HG03280 (cell line): ENCODE results near the gene AHCYL1.

Experiments
- ATAC-seq: cut with Tn5 transposase; IDR thresholded peaks from one replicate; pipeline ENCODE4 v1.9.1; 2021; ENCODE audit warnings: mild to moderate bottlenecking, moderate library complexity; ENCODE audit not compliant: unreplicated experiment

AHCYL1 gene

DNA sequence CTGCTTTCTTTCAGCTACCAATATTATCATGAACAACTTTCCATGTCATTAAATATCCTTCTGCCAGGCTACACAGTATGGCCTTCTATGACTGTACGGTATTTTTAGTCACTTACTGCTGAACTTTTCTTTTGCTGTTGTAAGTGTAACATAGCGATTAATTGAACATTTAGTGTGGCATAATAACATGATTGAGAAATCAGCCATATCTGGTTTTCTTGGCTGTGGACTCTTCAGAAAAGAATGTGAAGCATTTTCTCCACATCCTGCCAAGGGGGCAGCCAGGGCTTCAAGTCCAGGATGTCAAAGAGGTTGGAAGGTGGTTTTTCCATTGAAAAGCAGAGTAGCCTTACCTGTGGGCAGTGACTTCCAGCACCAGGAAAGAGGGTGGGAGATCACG is 8.8 kb upstream of the AHCYL1 start:
- no peak for ATAC-seq

DNA sequence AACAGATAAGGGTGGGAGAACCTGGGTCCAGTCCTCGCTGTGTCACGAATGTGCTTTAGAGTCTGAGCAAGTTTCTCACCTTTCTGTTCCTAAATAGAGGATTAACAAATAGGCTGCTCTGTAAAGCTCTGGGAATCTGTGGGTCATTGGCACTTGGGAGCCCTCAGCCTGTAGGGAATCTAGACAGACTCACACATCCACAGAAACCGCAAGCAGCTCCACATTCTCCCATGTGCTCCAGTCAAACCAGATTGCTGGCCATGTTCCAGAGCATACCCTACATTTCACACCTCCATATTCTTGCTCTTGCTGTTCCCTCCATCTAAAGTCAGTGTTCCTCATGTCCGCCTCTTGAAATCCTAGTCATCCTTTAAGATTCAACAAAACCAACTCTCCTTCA is 7.8 kb upstream of the AHCYL1 start:
- no peak for ATAC-seq

DNA sequence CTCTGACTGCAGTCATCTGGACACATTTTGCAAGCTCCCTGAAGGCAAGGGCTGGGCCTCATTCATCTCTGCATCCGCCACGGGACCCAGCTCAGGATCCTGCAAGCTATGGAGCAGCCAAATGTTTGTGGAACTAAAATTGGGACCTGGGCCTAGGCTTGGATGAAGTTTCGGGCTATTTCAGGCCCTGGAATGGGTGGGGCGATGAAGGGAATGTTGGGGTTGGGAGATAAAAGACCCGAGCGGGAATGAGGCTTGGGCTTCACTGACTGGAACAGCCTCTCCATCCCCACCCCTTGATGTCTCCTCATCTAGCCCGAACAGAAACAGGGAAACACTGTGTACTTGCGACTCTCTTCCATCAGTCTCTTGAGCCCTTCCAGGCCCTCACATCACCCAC is 7.3 kb upstream of the AHCYL1 start:
- no peak for ATAC-seq

DNA sequence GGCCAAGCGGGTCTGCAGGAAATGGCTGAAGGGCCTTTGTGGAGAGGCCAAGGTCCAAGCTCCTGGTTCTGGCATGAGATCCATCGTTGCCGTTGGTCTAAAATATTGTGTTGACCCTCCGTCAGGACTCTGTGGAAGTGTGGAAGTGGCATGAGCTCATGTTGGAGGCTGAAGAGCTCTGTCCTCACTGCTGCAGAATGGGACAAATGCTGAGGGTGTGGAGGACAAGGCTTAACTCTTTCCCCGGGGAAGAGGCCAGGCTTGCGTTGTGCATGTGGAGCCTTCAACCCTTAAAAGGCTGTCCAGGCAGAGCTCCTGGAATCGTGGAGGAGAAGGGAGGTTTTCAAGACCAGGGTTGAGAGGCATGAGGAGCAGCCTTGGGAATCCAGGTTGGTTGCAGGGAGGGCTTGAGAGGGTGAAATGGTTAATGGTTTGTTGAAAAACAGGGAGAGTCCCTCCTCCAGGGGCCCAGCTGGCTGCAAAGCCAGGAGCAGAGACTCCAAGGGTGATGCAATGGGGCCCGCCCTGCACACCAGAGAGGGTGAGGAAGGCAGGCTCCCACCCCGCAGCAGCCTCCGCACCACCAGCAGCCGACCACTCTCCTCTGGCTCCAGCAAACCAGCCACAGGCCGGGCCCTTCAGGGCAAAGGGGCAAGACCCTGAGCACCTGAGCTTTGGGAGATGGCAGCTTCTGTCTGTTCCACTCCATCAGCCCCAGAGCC is 6.7 kb upstream of the AHCYL1 start:
- ATAC-seq, result no peak

DNA sequence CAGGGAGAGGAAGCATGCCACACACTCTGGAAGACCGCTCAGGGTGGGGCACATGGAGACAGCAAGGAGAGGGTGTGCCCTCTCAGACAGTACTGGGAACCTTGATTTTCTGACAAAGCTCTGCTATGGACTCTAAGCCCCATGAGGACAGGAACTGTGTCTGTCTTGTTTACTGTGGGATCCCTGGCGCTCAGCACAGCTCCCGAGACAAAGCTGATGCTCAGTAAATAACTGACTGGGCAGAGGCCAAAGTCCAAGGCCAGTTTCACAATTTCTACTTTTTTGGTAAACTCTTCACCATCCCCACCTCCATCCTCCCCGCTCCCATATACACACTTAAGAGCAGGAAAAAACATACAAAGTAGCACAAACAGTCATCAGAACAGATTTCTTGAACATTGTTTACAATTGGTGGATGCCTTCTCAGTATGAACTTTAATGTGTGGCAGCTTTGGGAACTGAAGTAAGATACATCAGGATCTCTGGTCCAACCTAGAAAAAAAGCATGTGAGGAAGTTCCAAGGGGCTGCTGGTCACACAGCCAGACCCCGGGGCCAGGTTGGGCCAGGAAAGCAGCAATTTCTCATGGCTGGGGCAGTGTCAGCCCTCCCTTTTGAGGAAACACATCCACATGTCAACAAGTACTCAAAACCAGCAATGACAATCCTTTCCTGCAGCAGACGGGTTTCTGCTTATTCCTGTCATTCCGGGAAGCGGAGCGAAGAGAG is 5.6 kb upstream of the AHCYL1 start:
- no peak for ATAC-seq

DNA sequence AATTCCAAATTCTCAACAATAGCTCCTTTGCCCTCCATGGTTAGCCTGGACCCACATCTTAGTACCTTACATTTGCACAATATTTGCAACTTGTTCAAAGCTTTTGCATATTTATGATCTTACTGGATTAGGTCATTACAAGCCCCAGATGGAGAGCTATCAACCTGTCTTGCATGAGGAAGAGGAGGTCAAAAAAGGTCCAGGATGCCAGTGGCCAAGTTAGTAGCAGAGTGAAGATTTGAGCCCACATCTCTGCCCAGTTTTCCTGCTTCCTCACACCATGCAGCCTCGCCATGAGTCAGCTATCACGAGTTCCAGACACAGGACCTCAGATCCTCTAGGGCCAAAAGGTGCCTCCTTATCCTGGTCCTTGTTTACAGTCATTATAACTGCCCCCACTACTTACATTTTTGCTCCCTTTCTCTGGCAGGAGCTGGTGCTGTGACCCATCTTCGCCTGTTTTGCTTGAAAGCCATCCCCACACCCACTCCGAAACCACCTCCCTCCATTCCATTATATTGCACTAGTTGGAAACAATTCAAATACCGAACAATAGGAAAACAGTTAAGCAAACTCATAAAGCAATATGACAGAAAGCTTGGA is 5.0 kb upstream of the AHCYL1 start:
- no peak for ATAC-seq

DNA sequence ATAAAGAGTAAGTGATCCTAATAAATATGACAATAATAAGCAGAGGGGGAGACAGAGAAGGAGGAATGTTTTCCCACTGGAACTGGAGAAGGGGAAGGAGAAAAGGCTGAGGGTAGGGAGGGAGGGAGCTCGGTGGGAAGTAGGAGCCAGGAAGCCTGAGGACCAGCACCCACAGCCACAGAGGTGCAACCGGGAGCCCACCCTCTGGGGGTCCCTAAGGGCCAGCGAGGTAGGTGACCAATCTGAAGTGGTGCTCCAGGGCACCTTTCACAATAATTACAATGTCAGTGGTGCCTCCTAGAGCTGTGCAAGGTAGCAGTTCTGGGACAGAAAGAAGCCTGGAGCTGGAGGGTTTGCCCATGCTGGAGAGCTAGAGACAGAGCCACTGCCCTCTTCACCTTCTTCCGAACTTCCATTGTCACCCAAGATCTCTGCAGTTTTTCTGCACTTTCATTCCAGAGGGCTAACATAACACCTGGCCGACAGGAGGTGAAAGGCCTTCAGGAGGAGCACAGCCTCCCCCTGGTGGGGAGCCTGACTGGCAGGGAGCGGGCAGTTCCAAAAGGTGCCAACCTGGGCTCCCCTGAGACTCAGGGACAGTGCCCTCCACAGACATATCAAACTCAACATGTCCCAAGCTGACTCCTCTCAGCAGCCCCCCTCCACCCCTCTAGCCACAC is 4.1 kb upstream of the AHCYL1 start:
- ATAC-seq, result no peak

DNA sequence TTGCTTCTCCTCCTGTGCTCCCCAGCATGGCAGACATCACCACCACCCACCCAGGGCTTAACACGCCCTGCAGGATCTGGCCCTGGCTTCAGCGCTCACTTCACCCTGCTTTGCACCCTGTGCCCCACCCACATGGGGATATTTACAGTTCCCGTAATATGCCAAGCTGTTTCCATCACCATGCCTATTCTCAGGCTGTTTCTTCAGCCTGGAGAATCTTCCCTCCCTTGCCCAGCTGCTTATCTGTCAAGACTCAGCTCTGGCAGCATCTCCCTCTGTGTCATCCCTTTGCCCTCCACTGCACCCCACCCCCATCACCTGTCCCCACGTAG is 3.6 kb upstream of the AHCYL1 start:
- ATAC-seq, result no peak

DNA sequence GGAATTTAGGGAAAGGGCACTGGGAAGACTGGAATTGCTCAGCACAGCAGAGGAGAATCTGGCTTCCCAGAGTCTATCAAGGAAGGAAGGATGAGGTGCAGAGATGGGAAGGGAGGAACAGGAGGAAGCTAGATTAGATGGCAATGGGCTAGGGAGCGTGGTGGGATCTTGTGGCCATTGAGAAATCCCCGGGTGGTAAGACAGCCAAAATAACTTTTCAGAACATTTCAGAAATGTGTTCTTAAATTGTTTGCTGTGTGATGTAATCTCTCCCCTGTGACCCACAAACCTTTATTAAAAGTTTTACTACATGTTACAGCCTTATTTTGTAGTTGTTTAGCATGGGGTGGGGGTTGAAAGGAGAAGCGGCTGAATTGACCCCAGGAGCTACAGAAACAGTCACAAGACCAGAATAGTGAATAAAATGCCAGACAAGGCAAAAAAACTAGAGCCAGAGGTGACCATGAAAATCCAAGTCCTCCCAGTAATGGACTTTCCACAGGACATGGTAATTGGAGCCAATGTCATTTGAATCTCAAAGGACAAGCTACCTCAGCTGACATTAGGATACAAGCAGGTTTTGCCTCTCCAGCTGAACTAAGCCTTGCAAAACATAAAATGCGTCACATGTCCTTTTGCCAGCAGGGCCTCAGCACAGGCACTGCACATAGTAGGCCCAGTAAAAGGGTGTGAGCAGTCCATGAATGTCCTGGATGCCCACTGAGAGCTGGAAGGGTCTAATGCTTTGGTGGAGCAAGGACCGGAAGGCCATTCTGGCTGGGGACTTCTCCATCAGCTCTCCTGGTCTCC is 980 bp upstream of the AHCYL1 start:
- no peak for ATAC-seq

DNA sequence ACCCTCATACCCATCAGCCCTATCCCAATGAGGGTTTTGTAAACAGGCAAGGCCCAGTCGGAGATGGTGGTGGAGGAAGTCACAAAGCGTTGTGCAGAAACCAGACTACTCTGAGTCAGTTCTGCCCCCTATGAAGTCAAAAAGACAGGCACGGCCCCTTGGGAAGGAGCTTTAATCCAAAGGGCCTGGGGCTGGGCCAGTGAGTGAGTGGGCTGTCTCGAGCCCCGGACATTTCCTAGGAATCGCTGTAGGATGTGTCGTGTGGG is 442 bp upstream of the AHCYL1 start:
- ATAC-seq, result no peak

DNA sequence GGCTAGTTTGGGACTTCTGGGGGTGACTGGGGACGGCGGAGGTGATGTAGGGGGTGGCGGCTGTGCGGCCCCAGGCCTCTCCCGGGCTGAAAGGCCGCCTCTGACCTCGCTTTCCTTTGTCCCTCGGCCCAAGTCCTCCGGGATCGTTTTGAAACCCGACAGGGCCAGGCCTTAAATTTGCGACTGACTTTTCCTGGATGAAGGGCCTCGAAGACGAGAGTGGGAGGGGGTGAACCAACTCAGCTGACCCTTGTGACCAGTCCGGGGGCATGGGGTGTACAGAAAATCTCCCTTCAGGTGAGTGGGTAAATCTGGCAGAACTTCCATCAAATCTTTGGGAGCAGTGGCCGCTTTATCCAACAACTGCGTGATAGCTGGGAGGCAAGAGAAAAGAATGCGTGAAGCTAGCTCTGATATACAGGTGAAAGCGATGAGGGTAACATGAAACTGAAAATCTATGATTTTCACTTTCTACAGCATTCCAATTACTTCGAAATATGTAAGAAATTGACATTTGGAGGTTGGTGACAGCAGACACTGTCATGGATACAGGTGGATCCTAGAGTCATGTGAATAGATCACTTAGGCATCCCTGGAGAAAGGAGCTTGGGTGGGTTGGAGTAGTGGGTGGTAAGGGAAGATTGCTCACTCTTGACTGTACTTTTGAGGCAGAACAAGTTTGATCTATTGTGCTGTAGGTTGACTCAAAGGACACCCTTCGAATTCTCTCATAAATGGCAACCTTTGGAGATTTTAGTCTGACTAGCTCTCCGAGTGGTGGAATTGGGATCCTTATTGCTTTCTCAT is 885 bp downstream of the AHCYL1 start:
- ATAC-seq, result no peak

DNA sequence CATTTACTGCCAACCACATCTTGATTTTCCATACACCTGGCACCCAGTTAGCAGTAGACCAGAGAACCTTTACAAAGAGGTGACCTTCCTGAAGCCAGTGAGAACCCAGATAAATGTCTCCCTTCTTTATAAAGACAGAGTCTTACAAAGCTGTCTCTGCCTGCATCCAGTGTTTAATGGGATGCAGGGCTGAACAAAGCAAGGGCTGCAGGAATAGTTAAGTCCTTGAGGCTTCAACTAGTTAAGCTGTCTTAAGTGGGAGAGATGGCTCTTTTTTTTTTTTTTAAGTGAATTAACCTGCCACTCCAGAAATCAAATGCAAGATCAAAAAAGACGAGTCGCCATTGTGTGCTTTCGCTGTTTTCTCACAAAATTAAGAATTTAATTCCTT is 1.5 kb downstream of the AHCYL1 start:
- no peak for ATAC-seq

DNA sequence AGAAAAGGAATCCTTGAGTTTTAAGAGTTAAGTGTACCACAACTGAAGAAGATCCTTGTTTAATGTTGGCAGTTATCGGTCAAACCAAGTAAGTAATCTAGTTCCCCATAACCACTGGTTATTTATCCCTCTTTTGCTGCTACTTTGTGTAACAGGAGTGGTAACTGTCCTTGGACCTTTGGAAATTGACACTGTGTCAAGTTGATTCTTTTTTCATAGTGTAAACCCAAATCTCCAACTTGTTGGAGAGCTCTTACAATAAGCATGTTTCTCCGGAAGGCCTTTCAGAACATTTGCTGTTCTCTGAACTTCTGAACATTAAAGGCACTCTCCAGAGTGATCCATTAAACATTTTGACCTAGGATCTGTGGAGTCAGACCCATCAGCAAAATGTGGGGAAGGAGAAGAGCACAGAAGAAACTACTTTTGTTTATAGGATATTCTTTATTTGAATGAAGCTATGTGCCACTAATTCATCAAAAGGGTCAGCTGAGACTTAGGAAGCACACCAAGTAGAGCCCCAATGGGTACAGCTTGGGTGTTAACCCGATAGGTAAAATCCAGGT is 3.9 kb downstream of the AHCYL1 start:
- no peak for ATAC-seq

DNA sequence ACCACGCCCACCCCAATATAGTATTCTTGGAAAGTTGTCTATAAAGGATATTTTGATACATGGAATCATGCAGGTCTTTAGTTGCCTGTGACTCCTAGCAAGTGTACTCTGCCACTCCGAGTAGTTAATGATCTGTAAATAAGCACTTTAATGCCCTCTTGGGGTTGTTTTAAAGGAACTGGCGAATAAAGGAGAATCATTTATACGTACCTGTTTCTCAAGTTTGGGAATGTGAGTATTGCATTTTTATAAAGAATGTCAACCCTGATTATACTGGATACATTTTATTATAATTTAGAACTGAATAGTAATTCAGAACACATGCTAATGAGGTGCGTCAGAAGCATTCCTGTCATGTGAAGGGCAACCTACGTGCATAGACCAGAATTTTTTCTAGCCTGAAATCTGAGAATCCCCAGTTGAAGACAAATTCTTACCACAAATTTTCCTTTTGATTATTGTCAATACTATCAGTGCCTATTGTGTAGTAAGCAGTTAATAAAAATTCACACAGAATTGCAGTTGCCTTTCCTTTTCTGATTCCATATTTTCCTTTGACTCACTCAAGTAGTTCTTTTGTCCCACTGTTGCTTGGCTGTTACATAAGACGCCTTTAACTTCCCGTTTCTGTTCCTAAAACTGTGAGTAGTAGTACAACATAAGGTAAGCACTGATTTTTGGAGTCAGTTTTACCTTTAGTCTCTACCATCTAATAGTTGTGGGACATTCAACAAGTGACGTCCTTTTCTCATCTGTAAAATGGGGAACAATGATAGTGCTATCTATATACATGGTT is 5.1 kb downstream of the AHCYL1 start:
- no peak for ATAC-seq

DNA sequence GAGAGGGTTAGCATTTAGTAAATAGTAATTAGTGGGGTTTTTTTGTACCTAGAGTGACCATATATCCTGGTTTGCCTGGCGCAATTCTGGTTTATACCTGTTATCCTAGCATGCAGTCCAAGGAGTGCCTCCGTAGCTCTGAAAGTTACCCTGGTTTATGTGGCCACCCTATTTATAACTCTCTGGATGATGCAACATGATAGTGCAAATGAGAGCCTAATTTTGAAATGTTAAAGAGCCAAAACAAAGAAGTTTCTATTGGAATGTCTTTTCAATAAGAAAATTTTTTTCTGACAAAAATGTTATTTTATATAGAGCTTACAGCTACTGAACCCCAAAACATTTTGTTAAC is 5.7 kb downstream of the AHCYL1 start:
- no peak for ATAC-seq

DNA sequence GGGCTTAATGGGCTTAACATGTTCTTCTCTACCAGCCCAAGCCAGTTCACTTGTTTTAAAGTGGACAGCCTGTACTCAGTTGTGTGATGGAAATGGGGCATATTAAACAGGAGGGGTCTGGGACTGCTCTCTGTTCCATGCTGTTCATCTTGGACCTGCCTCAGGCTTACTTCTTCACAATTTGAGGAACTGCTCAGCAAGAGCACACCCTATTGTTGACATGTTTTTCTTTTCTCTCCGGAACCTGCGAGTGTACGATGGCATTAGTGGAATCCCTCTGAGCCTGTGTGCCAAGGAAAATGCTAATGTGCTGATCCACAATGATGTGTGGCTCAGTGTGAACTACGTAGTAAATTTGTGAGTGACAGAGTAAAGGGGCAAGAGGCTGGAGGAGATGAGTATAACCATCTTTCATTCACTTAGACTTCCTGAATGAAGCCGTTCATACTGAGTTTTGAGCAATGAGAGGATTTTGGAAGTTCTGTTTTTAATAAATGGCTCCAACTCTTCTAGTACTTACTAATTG is 6.9 kb downstream of the AHCYL1 start:
- no peak for ATAC-seq

DNA sequence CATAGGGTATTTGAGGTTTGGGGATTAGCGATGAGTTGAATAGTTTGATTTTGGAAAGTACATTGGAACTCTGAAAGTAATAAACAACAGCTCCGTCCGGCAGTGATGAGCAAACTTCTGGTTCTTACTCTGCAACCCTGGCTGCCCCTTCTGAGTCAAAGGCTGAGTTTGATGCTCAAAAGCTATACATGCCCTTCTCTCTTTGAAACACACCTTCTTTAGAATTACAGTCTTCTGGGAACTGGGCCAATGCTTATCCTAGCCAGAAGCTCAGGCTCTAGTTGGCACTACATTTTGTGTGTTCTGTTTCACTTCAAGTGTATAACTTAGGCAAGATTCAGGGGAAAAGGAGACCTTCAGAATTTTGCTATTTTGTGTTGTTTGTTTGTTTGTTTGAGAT is 9.3 kb downstream of the AHCYL1 start:
- ATAC-seq, result no peak

DNA sequence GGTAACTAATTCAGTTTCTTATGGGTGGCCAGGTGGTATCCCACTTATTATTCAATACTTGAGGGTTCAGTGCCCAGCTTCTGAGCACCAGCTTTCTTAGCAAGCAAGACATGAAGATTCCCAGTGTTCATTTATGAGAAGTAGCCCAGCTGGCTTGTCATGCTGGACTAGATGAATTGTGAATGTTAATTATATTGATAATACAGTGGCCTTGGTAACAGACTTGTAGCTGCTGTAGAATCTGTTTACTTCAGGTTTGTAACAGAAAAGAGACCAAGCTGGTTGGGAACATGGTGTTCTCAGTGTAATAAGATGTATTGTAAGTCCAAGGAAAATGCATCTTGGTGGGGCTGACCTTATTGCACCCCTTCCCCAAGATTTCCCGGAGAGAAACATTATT is 10.1 kb downstream of the AHCYL1 start:
- ATAC-seq, result no peak

DNA sequence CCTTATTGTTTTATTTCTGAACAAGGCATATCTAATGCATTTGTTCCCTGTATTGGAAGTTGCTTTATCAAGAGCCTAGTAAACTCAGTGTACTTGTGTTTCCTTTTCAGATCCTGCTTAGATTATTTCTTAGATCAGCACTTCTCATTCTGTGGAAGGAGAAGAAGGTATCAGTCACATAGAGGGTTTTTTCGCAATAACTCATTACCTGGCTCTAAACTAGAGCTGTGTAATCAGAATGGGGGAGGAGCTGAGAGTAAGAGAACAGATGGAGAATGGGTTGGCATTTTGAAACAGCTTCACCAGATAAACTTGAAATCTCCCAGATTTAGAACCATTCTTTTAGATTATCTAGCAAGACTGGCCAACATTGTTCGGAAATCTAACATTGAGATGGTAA is 11.0 kb downstream of the AHCYL1 start:
- no peak for ATAC-seq
